ENCODE measurements around the gene LIG1. TPM values are rescaled to one million over a fixed set of nuclear protein-coding genes. Genes with fewer than 3 reads are reported as not detected.

Gene LIG1
- polyA plus RNA-seq, 3 donors: 2.5 to 11.3 (median 3.6) TPM

GRCh38 chr19:48194844-48195830 lies 25.0 kb upstream of the LIG1 start:
- Histone ChIP-seq H3K79me2 (ENCODE audit: insufficient read depth, low read length) (no peaks in the 10 kb centered on the region), H3K9me3 (replicated peaks in 1 of 2; ENCODE audit: control insufficient read depth in 1 of 2, insufficient read depth in 1 of 2, low read length in 2 of 2) (no peaks in the 10 kb centered on the region), H3K9ac (ENCODE audit: insufficient read depth, low read length, poor library complexity, severe bottlenecking) (no peak overlapping the region), H3K27me3 (ENCODE audit: control insufficient read depth in 2 of 2, insufficient read depth in 2 of 2, low read length in 2 of 2) (peaks cover 0 to 7% of the 10 kb centered on the region in 2 donors), H3K27ac (ENCODE audit: low read depth in 1 of 2, low read length in 2 of 2) (no peak overlapping the region), H3K4me1 (ENCODE audit: control insufficient read depth in 1 of 2, insufficient read depth in 2 of 2, low read length in 2 of 2) (no peaks in the 10 kb centered on the region), H3K36me3 (replicated peaks in 1 of 2; ENCODE audit: control insufficient read depth in 1 of 2, insufficient read depth in 2 of 2, low read length in 2 of 2) (no peaks in the 10 kb centered on the region), H3K4me2 (replicated peaks; ENCODE audit: extremely low read depth, low read length, poor library complexity, severe bottlenecking) (no peak overlapping the region), H3K4me3 (replicated peaks in 1 of 3; ENCODE audit: low read depth in 2 of 3, low read length in 3 of 3) (no peak overlapping the region), H4K20me1 (ENCODE audit: insufficient read depth, low read length) (no peaks in the 10 kb centered on the region), H2AFZ (ENCODE audit: insufficient read depth, low read depth, low read length, poor library complexity, severe bottlenecking) (no peak overlapping the region)
- WGBS (ENCODE audit: insufficient coverage): 90% methylated on average over 91 of the region's 95 CpGs
- Mint-ChIP-seq H3K4me3 (peak overlapping the region in 1 of 2 donors; percentile 33), H3K27me3 (ENCODE audit: low read depth in 3 of 3) (peaks cover 2 to 8% (median 7%) of the 10 kb centered on the region in 3 donors), H3K9me3 (no peaks in the 10 kb centered on the region), H3K27ac (peak overlapping the region in 1 of 7 donors; percentile 46), H3K36me3 (peaks cover 3% of the 10 kb centered on the region in 2 donors), H3K4me1 (peaks cover 12% of the 10 kb centered on the region)
- DNase-seq: no peak
- intact Hi-C loops (cut with micrococcal nuclease): no loop called here
- no peak for TF ChIP-seq CTCF (IDR thresholded peaks at IDR 0.05)

GRCh38 chr19:48194041-48194843 lies 24.1 kb upstream of the LIG1 start:
- Histone ChIP-seq H2AFZ (ENCODE audit: insufficient read depth, low read depth, low read length, poor library complexity, severe bottlenecking) (no peak overlapping the region), H3K9me3 (replicated peaks in 1 of 2; ENCODE audit: control insufficient read depth in 1 of 2, insufficient read depth in 1 of 2, low read length in 2 of 2) (no peaks in the 10 kb centered on the region), H3K4me2 (replicated peaks; ENCODE audit: extremely low read depth, low read length, poor library complexity, severe bottlenecking) (no peak overlapping the region), H3K79me2 (ENCODE audit: insufficient read depth, low read length) (no peaks in the 10 kb centered on the region), H3K36me3 (replicated peaks in 1 of 2; ENCODE audit: control insufficient read depth in 1 of 2, insufficient read depth in 2 of 2, low read length in 2 of 2) (peaks cover 0 to under 1% of the 10 kb centered on the region in 2 donors), H3K27ac (ENCODE audit: low read depth in 1 of 2, low read length in 2 of 2) (no peak overlapping the region), H3K27me3 (ENCODE audit: control insufficient read depth in 2 of 2, insufficient read depth in 2 of 2, low read length in 2 of 2) (peaks cover 0 to 7% of the 10 kb centered on the region in 2 donors), H4K20me1 (ENCODE audit: insufficient read depth, low read length) (no peaks in the 10 kb centered on the region), H3K4me1 (ENCODE audit: control insufficient read depth in 1 of 2, insufficient read depth in 2 of 2, low read length in 2 of 2) (no peaks in the 10 kb centered on the region), H3K9ac (ENCODE audit: insufficient read depth, low read length, poor library complexity, severe bottlenecking) (no peak overlapping the region), H3K4me3 (replicated peaks in 1 of 3; ENCODE audit: low read depth in 2 of 3, low read length in 3 of 3) (no peak overlapping the region)
- intact Hi-C loops (cut with micrococcal nuclease): no loop called here
- Mint-ChIP-seq H3K36me3 (peaks cover 4% of the 10 kb centered on the region in 2 donors), H3K27ac (no peak overlapping the region), H3K9me3 (no peaks in the 10 kb centered on the region), H3K27me3 (ENCODE audit: low read depth in 3 of 3) (peaks cover 2 to 8% (median 7%) of the 10 kb centered on the region in 3 donors), H3K4me3 (no peak overlapping the region), H3K4me1 (peaks cover 12% of the 10 kb centered on the region)
- 91% methylated on average over 34 of the region's 36 CpGs for WGBS (ENCODE audit: insufficient coverage)
- TF ChIP-seq CTCF (IDR thresholded peaks at IDR 0.05): peak; percentile 69
- no peak for DNase-seq
